GM12875 (cell line): ENCODE results near the gene KAT5.
"Not testable (repeated sequence)": the region's sequence is repeated elsewhere in the genome, so short reads cannot be mapped to it uniquely, and the experiment has no call there.

Source experiments
- H3K4me3 ChIP-seq: one replicate; pipeline ENCODE4 v1.5.1; 2011; ENCODE audit warnings: low read depth, low read length, control low read depth
- CTCF ChIP-seq: IDR thresholded peaks from 2 replicates; pipeline ENCODE4 v1.5.1; 2011; ENCODE audit warnings: low read depth, mild to moderate bottlenecking, control low read depth, inconsistent platforms, low read length, moderate library complexity, borderline replicate concordance; ENCODE audit not compliant: insufficient read depth

The KAT5 gene

GRCh38 chr11:65700399-65700798 is 11.7 kb upstream of the KAT5 start:
- no peak overlapping the region for H3K4me3 ChIP-seq
- TF ChIP-seq CTCF: no peak

- no peak for TF ChIP-seq CTCF
- H3K4me3 ChIP-seq: no peak overlapping the region
Observed at GRCh38 chr11:65701686-65702085, 10.4 kb upstream of the KAT5 start.

- TF ChIP-seq CTCF: no peak
- H3K4me3 ChIP-seq: no peak overlapping the region
Observed at GRCh38 chr11:65703846-65704245, 8.2 kb upstream of the KAT5 start.

- TF ChIP-seq CTCF: peak; percentile 40; the same call in 1 of the 2 replicates
- not testable (repeated sequence) for H3K4me3 ChIP-seq
Observed at GRCh38 chr11:65706303-65706763, 5.7 kb upstream of the KAT5 start.

- H3K4me3 ChIP-seq: not testable (repeated sequence)
Observed at GRCh38 chr11:65707002-65707401, 5.0 kb upstream of the KAT5 start.

GRCh38 chr11:65708451-65708850 is 3.6 kb upstream of the KAT5 start:
- TF ChIP-seq CTCF: no peak
- no peak overlapping the region for H3K4me3 ChIP-seq

GRCh38 chr11:65709661-65710060 is 2.4 kb upstream of the KAT5 start:
- no peak for TF ChIP-seq CTCF
- H3K4me3 ChIP-seq: no peak overlapping the region

GRCh38 chr11:65710421-65710820 is 1.6 kb upstream of the KAT5 start:
- no peak overlapping the region for H3K4me3 ChIP-seq
- no peak for TF ChIP-seq CTCF
